Lower leg skin (tissue), 3 donors: ENCODE results near the gene RNF141.

ENCODE experiments used
- POLR2A ChIP-seq, 2 donors: fragments of 450-650 bp; IDR thresholded peaks; one replicate each; pipeline ENCODE4 v1.6.1; 2016 to 2017; ENCODE audit warnings: antibody characterized with exemption in 2 of 2, mild to moderate bottlenecking in 1 of 2, moderate library complexity in 1 of 2
- TF ChIP-seq, protein P1 (sequence below), 3 donors: fragments of 450-650 bp; IDR thresholded peaks; one replicate each; pipeline ENCODE4 v1.5.1; 2016; ENCODE audit warnings: antibody characterized with exemption in 3 of 3, mild to moderate bottlenecking in 3 of 3, moderate library complexity in 2 of 3

DNA sequence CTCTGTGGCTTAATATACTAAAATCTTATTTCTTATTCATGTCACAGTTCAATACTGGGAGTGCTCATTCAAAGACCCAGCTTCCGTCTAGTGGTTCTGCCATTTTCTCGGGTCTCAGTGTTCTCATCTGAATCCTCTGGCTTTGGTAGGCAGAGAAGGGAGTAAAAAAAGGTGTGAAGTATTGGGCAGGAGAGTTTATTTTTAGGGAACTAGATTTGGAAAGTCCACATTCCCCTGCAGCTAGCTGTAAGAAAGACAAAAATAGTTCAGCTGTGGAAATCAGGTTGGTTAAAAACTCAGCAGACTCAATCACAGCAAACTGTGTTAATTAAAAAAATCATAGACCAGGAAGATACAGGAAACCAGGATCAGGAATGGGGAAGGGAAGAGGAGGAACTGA is 31.5 kb upstream of the RNF141 start:
- TF ChIP-seq POLR2A (IDR thresholded peaks at IDR 0.05): no peak
- TF ChIP-seq, protein P1, sequence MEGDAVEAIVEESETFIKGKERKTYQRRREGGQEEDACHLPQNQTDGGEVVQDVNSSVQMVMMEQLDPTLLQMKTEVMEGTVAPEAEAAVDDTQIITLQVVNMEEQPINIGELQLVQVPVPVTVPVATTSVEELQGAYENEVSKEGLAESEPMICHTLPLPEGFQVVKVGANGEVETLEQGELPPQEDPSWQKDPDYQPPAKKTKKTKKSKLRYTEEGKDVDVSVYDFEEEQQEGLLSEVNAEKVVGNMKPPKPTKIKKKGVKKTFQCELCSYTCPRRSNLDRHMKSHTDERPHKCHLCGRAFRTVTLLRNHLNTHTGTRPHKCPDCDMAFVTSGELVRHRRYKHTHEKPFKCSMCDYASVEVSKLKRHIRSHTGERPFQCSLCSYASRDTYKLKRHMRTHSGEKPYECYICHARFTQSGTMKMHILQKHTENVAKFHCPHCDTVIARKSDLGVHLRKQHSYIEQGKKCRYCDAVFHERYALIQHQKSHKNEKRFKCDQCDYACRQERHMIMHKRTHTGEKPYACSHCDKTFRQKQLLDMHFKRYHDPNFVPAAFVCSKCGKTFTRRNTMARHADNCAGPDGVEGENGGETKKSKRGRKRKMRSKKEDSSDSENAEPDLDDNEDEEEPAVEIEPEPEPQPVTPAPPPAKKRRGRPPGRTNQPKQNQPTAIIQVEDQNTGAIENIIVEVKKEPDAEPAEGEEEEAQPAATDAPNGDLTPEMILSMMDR (IDR thresholded peaks at IDR 0.05): no peak
